GM19239 (cell line): ENCODE measurements around the gene CACNA2D3.
"Not testable (repeated sequence)": the region's sequence is repeated elsewhere in the genome, so short reads cannot be mapped to it uniquely, and the experiment has no call there.

Experiments used
- DNase-seq: peaks from one replicate; pipeline ENCODE4 v3.0.0; 2011; ENCODE audit warnings: low spot score; ENCODE audit not compliant: insufficient read length
- FAIRE-seq: peaks from 2 replicates; lab custom pipeline; 2011; peaks lifted over from hg19 to GRCh38; lab: Jason Lieb, UNC

The CACNA2D3 gene

GRCh38 chr3:54633444-54634121 is 511.2 kb downstream of the CACNA2D3 start:
- FAIRE-seq = no peak
- DNase-seq = no peak

DNA sequence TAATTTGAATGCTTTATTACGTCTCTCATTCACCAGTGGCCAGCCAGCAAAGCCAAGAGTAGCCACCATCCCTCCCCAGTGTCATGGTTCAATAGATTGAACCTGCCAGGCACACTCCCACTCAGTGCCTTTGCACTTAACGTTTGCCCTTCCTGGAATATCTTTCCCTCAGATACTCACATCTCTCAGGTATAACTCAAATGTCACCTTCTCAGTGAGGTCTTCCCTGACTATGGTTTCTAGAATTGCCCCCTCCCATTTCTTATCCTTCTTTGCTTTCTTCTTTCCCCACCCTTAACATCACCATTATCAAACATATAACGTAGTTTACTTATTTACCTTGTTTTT is 511.7 kb downstream of the CACNA2D3 start:
- DNase-seq (no peak), FAIRE-seq (no peak)

DNA sequence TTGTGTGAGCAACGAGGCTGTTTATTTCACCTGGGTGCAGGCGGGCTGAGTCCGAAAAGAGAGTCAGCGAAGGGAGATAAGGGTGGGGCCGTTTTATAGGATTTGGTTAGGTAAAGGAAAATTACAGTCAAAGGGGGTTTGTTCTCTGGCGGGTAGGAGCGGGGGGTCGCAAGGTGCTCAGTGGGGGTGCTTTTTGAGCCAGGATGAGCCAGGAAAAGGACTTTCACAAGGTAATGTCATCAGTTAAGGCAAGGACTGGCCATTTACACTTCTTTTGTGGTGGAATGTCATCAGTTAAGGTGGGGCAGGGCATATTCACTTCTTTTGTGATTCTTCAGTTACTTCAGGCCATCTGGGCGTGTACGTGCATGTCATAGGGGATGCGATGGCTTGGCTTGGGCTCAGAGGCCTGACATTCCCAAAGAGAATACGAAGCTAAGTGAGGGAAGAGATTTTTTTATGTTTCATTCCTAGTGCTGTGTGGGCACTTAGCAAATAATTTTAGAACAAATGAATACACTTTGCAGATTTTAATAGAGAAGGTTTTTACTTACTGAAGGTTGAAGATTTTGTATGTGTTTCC is 517.5 kb downstream of the CACNA2D3 start:
- not testable (repeated sequence) for DNase-seq, FAIRE-seq

DNA sequence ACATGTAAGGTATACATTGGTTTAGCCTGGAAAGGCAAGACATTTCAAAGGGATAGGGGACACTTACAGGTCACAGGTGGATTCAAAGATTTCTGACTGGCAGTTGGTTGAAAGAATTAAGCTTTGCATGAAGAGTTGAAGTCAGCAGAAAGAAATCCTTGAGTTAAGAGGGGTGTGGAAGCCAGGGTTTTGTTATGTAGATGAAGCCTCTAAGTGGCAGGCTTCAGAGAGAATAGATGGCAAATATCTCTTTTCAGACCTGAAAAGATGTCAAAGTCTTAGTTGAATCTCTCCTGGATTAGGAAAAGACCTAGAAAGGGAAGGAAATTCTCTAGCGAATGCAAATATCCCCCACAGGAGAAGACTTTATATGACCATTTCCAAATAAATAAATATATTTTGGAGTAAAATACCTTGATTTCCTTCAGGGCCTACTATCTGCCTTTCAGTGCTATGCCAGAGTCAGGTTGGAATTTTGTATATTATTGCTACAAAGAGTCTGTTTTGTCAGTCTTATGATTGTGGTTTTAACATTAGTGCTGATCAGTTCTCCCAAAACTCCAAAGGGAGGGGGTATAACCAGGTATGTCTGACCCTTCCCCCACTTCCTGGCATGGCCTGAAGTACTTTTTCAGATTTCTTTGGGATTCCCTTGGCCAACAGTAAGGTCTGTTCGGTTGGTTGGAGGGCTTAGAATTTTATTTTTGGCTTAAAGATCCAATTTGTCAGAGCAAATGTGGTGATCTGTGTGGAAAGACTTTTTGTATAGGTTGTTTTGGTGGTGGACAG is 519.1 kb downstream of the CACNA2D3 start:
- no peak for DNase-seq
- FAIRE-seq = no peak

- FAIRE-seq (no peak), DNase-seq (no peak)
These were observed 519.8 kb downstream of the CACNA2D3 start for GRCh38 chr3:54642147-54642546.

DNA sequence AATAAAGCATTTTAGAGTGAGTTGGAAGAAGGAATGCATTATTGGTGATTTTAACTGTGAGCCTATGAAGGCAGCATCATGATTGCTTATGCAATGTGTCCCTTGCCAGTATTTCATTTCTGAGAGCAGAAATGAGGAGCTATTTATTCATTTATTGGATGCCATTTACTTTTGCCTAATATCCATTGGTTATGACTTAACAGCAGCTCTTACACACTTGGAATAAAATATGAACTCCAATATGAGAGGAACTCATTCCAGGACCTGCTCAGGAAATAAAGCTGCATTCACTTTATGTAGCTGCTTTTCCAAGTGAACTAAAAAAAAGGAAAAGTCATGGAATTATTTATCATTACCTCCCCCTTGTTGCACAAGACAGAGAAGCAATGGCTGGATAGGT is 525.4 kb downstream of the CACNA2D3 start:
- FAIRE-seq (no peak), DNase-seq (no peak)

GRCh38 chr3:54649551-54649950 is 527.2 kb downstream of the CACNA2D3 start:
- DNase-seq (no peak), FAIRE-seq (no peak)

GRCh38 chr3:54653456-54654195 is 531.3 kb downstream of the CACNA2D3 start:
- FAIRE-seq (no peak), DNase-seq (no peak)

GRCh38 chr3:54654776-54655175 is 532.4 kb downstream of the CACNA2D3 start:
- DNase-seq (no peak), FAIRE-seq (no peak)

GRCh38 chr3:54659347-54659746 is 537.0 kb downstream of the CACNA2D3 start:
- DNase-seq (no peak), FAIRE-seq (no peak)

GRCh38 chr3:54660714-54661132 is 538.4 kb downstream of the CACNA2D3 start:
- DNase-seq = no peak
- no peak for FAIRE-seq

DNA sequence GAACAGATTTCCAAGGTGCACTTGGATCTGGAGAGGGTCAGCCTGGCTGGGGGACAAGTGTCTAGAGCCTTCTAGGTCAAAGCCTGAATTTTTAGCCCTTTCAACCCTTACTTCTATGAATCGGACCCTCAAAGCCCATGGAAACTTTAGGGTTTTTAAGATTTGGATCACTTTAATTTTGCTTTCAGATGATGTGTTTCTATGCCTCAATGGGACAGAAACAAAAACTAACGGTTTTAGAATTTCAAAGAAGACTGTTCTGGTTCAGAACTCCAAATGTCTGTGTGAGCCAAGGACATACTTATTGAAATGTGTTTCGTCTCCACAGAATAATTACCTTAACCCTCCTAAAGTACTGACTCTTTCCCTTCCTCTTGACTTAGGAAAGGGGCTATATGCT is 538.8 kb downstream of the CACNA2D3 start:
- DNase-seq (no peak), FAIRE-seq (no peak)

DNA sequence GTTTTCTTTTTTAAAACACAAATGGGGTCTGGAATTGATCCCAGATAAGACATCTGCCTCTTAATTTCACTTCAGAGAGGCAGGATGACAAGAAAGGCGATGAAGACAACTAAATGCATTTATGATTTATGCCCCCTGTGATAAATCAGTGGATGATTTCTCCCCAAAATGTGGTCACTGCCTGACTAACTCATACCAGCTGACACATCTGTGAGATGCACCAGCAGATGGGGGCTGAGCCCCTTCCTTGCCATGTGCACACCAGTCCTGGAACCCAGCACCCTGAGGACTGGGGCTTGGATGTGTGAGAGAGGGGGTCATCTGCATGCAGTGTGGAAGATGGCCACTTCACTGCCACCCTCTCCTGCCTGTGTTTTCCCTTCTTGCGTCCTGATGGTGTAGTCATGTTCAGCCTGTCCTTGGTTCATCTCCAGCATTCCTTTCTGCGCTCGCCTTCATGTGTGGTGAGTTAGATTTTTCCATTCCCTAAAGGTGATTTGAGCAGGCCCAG is 541.2 kb downstream of the CACNA2D3 start:
- FAIRE-seq (no peak), DNase-seq (no peak)

GRCh38 chr3:54665016-54665600 is 542.8 kb downstream of the CACNA2D3 start:
- DNase-seq (no peak), FAIRE-seq (no peak)

DNA sequence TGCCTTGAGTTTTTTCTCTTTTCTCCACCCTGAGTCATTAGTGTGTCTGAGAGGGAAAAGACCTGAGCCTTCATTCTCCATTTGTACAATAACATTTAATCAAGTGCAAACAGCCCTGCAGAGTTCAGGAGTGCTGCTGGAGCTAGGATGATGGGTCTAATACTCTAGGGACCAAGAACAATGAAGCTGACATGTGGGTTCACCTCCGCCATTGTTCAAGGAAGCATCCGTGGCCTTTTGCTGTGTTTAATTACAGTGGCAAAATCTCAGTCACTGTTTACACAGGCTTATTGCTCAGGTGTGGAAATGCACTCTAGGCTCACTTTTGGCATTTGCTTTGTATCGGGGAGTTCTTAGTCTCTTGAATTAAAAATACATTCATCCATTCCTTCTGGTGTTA is 545.9 kb downstream of the CACNA2D3 start:
- DNase-seq (no peak), FAIRE-seq (no peak)

- no peak for DNase-seq
- FAIRE-seq = no peak
These were observed 548.0 kb downstream of the CACNA2D3 start for GRCh38 chr3:54670201-54671000.

- DNase-seq (no peak), FAIRE-seq (no peak)
These were observed 549.2 kb downstream of the CACNA2D3 start for GRCh38 chr3:54671511-54671910.

DNA sequence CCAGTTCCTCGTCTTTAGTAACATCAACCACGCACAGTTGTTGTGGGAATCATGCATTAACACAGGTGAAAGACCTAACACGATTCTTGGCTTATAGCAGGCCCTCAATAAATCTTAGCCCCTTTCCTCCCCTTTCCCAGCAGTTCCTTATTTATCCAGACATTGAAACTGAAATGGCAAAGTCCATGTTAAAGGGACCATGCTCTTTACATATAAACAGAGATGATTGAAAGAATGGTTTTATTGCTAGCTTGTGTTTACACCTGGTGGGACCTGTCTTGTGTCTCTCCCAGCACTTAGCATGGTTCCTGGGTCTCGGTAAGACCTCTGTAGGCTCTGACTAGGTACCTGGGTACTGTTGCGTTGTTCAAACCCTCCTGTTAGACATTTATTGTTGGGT is 553.7 kb downstream of the CACNA2D3 start:
- FAIRE-seq = no peak
- DNase-seq = no peak

GRCh38 chr3:54681706-54682105 is 559.4 kb downstream of the CACNA2D3 start:
- no peak for FAIRE-seq

More at GRCh38 chr3:54681706-54682105, 559.4 kb downstream of the CACNA2D3 start:
- DNase-seq = no peak
